Islet precursor cell (in vitro differentiated cells): ENCODE data around the gene PIN1.
"Not testable (repeated sequence)": the region's sequence is repeated elsewhere in the genome, so short reads cannot be mapped to it uniquely, and the experiment has no call there.

Source experiments
- DNase-seq: peaks from one replicate; pipeline ENCODE4 v3.0.0-alpha.2; 2018

PIN1 gene

GRCh38 chr19:9818734-9819595 is 16.2 kb upstream of the PIN1 start, which contains the start of gene FBXL12:
Gene FBXL12 (minus strand): TSS chr19:9819079. CDS start chr19:9818813, 266 bp downstream.
- DNase-seq = peak; percentile 100

GRCh38 chr19:9819596-9819909 is 15.6 kb upstream of the PIN1 start:
- DNase-seq = no peak

- DNase-seq = not testable (repeated sequence)
Observed at GRCh38 chr19:9820034-9820433, 15.1 kb upstream of the PIN1 start.

GRCh38 chr19:9823816-9824215 is 11.3 kb upstream of the PIN1 start:
- DNase-seq = no peak

GRCh38 chr19:9827289-9828238 is 7.6 kb upstream of the PIN1 start, which contains the start of gene UBL5:
Gene UBL5 (plus strand): TSS chr19:9827918. CDS start chr19:9828338, 420 bp downstream.
- peak; percentile 95 for DNase-seq

- DNase-seq = no peak
Observed at GRCh38 chr19:9828551-9829063, 6.5 kb upstream of the PIN1 start.

GRCh38 chr19:9834307-9834725 is 802 bp upstream of the PIN1 start:
- DNase-seq = no peak

GRCh38 chr19:9835507-9835949 is 410 bp downstream of the PIN1 start:
- DNase-seq = no peak

GRCh38 chr19:9836021-9836420 is 903 bp downstream of the PIN1 start:
- DNase-seq = no peak

GRCh38 chr19:9838324-9838723 is 3.2 kb downstream of the PIN1 start:
- DNase-seq = no peak

GRCh38 chr19:9839415-9839814 is 4.3 kb downstream of the PIN1 start:
- no peak for DNase-seq

- DNase-seq = no peak
Observed at GRCh38 chr19:9842834-9843625, 7.9 kb downstream of the PIN1 start.

- not testable (repeated sequence) for DNase-seq
Observed at GRCh38 chr19:9843626-9844273, 8.6 kb downstream of the PIN1 start.

GRCh38 chr19:9847087-9847671 is 12.1 kb downstream of the PIN1 start:
- DNase-seq = peak; percentile 92

GRCh38 chr19:9848060-9848459 is 12.9 kb downstream of the PIN1 start:
- peak; percentile 71 for DNase-seq

- DNase-seq = no peak
Observed at GRCh38 chr19:9848762-9849161, 13.6 kb downstream of the PIN1 start.

- no peak for DNase-seq
Observed at GRCh38 chr19:9849791-9850190, 14.7 kb downstream of the PIN1 start.

GRCh38 chr19:9850235-9850959 is 15.3 kb downstream of the PIN1 start:
- DNase-seq = no peak

GRCh38 chr19:9854282-9854846 is 19.2 kb downstream of the PIN1 start:
- DNase-seq = no peak

GRCh38 chr19:9856609-9857008 is 21.5 kb downstream of the PIN1 start:
- no peak for DNase-seq
